ENCODE results near the gene CHCT1.

CHCT1 gene

DNA sequence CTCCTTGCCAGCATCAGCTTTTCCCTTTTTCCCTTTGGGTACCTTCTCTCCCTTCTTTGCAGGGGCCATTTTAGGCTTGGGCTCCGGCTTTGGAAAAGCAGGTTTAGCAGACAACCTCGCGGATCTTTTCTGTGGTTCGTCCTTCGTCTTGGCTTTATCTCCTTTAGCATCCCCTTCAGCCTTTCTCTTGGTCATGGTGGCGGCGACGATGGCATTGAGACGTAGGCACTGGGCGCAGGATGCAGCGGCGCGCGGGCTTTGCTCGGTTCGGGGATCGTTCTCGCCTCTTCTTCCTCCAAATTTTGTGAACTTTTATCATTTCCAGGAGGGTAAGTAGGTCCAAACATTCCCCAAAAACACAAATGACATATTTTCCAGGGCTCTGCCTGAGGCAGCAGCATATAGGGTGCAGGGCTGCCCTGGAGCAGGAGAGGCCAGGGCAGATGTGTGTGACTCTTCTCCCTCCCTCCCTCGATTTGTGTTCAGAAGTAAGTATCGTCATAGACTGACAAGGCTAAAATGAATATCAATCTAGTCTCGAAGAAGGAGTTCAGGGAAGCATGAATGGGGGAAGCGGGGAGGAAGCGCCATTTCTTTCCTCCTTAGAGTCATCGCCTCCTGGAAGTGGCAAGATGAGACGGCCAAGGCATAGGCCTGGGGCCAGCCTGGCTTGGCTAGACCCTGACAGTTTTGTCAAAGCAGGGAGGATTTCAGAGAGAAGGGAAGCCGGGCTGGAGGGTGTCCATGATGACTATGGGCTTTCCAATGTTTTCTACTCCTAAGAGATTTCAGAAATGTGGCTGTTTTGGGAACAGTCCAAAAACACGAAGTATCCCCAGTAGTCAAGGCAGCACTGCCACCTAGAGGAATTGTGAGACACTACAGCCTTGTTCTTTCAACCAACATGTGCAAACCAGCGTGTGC, 13.2 kb downstream of the CHCT1 start:
- DNase-seq (ENCODE audit: extremely low spot score, insufficient read length, low read depth) (peak; percentile 46), FAIRE-seq (peak; percentile 81)

DNA sequence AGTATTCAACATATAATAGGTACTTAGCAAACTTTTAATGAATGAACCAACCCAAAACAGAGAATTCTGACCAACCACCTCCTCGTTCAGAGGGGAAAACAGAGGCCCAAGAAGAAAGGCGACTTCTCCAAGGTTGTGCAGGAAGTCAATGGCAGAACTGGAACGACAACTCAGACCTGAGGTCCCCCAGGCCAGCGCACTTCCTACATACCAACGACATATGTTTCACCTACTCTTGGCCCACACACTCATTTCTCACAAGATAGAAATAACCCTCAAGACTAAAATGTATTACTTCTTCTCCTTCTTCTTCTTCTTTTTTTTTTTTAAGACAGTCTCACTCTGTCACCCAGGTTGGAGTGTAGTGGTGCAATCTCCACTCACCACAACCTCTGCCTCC, 14.4 kb downstream of the CHCT1 start:
- no peak for DNase-seq (ENCODE audit: extremely low spot score, insufficient read length, low read depth)
- no peak for FAIRE-seq

DNA sequence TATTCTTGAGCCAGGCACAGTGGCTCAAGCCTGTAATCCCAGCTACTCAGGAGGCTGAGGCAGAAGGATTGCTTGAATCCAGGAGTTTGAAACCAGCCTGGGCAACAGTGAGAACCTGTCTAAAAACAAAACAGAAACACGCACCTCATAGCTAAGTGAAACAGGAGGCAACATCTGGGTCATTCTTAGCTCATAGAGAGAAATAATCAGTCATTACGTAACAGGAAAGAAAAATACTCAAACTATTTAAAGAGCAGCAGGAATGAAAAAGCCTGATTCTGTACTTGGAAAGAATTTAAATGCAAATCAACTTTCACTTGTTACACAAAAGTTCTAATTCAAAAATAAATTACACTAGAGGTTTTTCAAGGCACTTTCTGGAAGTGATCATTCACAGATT, 17.2 kb downstream of the CHCT1 start:
- FAIRE-seq (peak; percentile 47), DNase-seq (ENCODE audit: extremely low spot score, insufficient read length, low read depth) (no peak)

DNA sequence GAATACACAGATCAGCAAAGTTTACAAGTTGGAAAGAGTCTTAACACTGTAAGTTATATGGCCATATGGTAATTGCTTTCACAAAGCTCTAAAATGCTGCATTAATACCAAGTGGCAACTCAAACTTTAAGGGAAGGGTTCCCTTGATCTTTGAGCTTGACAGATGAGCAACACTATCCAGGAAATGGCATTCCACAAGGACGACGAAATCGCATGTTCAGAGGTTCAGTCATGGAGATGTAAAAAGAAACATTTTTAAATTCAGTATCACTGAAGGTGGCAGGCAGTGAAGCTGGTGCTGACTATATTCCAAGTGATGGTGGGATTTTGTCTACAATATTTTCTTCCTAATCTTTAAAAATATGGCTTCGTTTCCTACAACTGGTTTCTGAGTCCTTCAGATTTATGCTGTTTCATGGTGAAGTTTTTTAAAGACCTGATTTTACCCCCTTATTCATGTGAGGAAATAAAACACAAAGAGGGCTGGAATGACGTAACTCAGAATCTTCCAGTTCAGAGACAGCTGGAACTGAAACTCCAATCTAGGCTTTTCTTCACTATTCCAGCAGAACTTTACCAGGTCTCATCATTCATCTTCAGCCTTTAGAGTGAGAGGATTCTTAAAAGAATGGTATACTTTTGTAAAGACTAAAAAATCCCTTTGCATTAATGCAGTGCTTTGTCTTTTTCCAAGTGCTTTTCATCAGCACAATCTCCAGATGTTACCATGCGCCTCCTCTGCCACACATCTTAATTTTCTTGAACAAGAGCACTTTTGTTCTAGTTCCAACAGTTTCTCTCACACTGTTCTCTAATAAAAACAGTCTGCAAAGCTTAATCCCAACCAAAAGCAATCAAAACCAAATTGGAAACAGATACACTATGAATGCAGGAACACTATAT, 20.2 kb downstream of the CHCT1 start:
- no peak for DNase-seq (ENCODE audit: extremely low spot score, insufficient read length, low read depth)
- peak; percentile 29 for FAIRE-seq

DNA sequence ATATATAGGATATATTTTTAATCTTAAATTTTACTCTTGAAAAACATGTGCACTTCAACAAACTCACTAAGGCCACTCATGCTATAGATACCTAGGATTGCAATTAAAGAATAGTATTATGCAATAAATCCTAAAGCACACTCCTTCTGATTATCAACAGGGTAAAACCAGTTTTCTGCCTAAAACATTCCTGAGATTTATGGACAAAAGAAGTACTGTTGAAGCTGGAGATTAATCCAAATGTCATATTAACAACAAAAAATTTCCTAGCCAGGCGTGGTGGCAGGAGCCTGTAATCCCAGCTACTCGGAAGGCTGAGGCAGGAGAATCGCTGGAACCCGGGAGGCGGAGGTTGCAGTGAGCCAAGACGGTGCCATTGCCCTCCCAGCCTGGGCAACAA, 21.4 kb downstream of the CHCT1 start:
- FAIRE-seq (no peak), DNase-seq (ENCODE audit: extremely low spot score, insufficient read length, low read depth) (no peak)

DNA sequence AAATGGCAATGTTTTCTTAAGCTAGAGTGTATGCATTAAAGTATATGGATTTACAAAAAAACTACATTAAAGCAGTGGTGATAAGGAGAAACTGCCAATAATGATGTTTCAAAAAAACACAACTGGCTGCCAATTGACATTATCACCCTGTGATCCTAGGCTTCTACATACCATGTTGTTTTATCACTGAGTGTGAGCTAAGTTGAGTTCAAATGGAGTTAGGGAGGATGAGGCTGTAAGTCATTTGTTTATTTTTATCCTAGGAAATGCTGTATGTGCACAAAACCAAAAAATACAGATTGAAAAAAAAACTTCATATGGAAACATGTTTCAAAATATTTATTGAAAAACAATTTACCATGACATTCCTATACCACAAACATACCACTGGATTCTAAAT, 22.9 kb downstream of the CHCT1 start:
- DNase-seq (ENCODE audit: extremely low spot score, insufficient read length, low read depth) (no peak), FAIRE-seq (no peak)

DNA sequence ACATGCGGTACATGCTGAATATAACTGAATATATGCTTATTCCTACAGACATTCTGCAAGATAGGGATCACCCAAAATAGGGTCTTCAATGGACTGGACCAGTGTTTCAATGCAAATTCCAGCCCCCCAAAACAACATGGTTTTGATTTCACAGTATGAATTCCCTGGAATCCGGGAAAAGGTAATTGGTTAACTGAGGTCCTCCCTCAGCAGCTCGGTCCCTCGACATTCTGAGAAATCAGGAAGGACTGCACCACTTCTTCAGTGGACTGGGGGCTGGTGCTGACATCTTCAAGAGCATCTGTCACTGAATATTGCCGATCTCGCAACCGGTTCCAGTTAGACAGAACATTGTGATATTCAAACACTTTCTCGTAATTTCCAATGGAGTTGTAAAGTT, 25.1 kb downstream of the CHCT1 start:
- DNase-seq (ENCODE audit: extremely low spot score, insufficient read length, low read depth) (no peak), FAIRE-seq (no peak)

DNA sequence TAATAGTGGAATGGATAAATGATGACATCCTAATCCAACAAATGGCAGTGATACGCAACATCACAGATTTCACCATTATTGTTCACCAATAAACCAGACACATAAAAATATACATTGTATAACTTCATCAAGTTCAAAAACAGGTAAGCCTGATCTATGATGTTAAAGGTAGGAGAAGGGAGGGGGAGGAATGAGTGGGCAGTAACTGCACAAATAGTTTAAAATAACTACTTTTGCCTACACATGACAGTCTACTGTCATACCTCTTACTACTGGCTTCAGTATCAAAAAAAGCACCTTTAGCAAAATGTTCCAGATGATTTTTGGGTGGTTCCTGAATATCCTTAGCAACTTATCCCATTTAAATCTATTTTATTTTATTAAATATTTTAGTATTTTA, 28.8 kb downstream of the CHCT1 start:
- FAIRE-seq (no peak), DNase-seq (ENCODE audit: extremely low spot score, insufficient read length, low read depth) (no peak)

DNA sequence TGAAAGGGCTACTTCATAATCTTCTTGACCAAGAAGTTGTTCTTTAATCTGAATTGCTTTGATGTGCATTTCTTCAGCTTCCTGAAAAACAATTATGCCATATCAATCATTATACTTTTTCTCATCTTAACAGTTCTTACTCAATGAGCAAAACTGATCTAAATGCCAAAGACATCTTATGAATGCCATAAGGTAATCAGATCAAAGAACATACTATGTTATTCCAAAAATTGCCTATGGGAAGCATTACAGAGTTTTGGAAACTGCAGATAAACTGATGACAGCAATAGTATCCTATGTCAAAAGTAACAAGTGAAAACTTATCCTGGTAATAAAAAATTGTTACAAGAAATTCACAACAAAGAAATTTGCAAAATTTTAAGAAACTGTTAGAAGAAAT, 29.7 kb downstream of the CHCT1 start:
- DNase-seq (ENCODE audit: extremely low spot score, insufficient read length, low read depth) (no peak), FAIRE-seq (no peak)

DNA sequence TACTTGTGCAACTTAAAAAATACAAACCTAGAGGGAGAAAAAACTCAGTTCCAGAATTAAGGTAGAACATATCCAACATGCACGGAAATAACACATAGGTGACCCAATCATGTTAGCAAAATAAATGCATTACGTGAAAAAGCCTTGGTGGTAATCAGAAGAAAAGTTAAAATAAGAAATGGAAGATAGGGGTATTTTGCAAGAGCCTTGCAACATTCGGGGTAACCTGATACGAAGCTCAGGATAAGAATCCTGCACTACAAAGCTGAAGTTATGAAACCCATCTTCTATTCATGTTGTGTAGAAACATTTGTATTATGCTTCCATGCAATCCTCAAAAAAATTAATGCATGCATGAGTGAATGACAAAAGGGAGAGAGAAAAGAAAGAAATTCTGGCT, 33.1 kb downstream of the CHCT1 start:
- FAIRE-seq, result no peak
- DNase-seq (ENCODE audit: extremely low spot score, insufficient read length, low read depth), result no peak

DNA sequence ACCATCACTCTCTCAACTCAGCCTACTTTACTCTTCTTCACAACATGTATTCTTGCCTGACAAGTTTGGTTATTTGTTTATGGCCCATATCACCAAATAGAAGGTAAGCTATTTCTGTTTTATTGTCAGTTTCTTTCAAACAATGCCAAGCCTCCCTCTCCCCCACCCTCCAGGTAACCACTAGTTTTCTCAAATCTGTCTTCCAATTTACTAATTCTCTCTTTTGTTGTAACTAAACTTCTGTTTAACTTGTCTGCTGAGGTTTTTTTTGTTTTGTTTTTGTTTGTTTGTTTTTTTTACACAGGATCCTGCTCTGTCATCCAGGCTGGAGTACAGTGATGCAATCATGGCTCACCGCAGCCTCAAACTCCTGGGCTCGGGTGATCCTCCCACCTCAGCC, 34.9 kb downstream of the CHCT1 start:
- no peak for FAIRE-seq

DNA sequence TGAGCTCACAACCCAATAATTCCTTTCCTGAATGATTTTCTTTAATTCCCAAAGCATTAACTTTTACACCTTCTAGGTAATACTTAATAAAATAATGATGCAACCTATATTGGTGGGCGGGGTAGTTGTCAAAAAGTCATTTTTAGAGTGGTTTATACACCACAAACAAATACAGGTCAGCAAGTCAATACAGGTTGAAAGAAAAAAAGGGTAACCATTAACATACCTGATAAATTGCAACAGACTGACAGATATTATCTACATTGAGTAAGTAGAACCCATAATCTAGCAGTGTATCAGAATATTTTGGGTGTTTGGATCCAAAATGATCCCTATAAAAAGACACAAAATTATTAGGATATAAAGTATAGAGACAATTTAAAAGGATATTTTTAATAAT, 39.3 kb downstream of the CHCT1 start:
- DNase-seq (ENCODE audit: extremely low spot score, insufficient read length, low read depth) (no peak), FAIRE-seq (no peak)

More for the DNA sequence above, 34.9 kb downstream of the CHCT1 start:
- DNase-seq (ENCODE audit: extremely low spot score, insufficient read length, low read depth), result no peak

DNA sequence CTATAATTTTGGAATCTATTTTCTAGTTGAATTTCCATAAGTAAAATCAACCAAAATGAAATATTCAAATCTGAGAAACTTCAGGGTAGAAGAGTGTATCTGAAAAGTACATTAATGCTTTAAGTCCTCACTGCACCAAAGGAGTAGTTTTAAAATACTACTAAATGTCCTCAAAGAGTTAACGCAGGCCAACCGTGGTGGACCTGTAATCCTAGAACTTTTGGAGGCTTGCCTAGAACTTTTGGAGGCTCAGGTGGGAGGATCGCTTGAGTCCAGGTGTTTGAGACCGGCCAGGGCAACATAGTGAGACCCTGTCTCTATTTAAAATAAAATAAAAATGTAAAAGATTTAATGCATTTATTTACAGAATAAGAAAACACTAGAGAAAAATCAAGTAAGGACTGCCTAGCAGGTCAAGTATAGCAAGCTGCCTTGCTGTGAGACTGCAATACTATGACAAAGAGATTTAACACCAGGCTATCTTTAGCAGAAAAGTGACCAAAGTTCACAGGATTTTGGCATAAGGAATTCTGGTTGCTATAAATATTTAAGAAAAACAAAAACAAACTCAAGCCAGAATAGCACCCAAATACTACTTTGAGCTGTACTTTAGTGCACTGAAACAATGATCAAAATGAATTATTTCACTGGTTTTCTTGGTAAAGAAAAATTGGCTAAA, 41.0 kb downstream of the CHCT1 start:
- DNase-seq (ENCODE audit: extremely low spot score, insufficient read length, low read depth) (no peak), FAIRE-seq (no peak)

DNA sequence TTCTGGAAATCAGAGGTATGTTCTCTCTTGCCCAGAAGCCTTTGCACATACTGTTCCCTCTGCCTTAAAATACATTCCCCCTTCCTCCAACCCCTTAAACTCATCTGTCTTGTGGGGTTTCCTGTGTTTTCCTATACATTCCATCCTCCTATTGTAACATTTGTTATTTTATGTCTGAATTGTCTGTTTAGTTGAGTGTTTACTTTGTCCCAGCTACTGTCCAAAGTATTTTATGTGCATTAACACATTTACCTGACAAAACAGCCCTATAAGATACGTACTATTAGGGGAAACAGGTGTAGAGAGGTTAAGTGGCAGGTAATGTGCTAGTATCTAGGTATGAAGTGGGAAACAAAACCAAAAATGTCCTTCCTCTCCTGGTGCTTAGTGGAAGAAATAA, 42.1 kb downstream of the CHCT1 start:
- no peak for FAIRE-seq

DNA sequence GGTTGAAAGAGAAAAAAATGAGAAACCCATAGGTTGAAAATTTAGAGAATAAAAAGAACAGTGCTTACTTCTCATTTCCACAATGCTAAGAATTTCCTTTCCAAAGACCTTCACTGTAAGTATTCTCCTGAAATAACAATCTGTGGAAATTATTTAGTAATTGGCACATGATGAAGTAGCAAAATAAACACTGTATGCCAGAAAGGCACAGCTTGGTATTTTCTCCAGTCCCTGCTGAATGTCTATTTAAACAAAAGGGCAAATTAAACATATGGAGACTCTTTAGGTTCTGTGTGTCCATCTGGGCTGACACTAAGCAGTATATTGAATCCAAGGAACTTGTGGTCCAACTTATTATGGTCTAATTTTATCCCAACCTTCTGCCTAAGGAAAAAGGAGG, 46.1 kb downstream of the CHCT1 start:
- DNase-seq (ENCODE audit: extremely low spot score, insufficient read length, low read depth) (no peak), FAIRE-seq (no peak)

More for the DNA sequence above, 42.1 kb downstream of the CHCT1 start:
- no peak for DNase-seq (ENCODE audit: extremely low spot score, insufficient read length, low read depth)

DNA sequence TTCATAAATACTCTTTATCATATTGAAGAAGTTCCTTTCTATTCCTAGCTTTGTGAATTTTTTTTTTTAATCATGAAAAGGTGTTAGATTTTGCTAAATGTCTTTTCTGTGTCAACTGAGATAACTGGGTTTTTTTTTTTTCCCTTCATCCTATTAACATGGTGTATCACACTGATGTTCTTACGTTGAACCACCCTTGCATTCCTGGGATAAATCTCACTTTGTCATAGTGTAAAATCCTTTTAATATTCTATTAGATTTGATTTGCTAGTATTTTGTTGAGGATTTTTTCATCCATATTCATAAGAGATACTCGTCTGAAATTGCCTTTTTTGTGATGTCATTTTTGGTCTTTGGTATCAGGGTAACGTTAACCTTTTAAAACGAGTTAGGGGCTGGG, 49.2 kb downstream of the CHCT1 start:
- FAIRE-seq (no peak), DNase-seq (ENCODE audit: extremely low spot score, insufficient read length, low read depth) (no peak)

DNA sequence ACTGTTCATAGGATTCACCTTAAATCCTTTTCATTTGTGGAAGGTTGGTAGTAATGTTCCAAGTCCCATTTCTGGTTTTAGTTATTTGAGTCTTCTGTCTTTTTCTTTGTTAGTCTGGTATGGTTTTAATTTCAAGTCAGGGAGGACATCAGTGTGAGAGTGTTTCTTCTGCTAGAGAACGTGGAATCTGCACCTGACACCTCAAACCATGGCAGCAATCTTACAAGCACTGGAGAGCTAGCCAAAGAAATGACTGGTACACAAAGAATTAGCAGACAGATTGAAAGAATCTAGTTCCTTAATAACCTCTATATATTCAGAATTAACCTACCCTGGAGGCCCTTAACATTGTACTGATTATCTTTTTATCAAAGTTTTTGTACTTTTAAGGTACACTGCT, 50.2 kb downstream of the CHCT1 start:
- DNase-seq (ENCODE audit: extremely low spot score, insufficient read length, low read depth) (no peak), FAIRE-seq (no peak)

DNA sequence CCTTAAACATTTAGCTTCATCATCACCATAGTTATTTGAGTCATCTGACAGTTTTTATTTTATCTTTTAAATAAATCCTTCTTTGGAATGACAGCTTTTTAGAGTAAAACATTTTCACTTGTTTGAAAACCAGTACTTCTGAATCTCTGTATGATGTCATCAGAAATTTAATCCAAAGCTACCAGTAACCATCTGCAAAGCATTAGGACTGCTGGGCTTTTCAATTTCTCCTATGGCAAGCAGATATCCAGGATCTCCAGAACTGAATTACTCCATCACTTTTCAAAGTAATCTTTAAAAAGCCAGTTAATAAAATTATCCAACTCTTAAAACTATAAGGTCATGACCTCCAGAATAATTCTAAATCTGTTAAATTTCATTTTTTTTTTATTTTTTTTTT, 51.5 kb downstream of the CHCT1 start:
- DNase-seq (ENCODE audit: extremely low spot score, insufficient read length, low read depth), result no peak
- FAIRE-seq, result no peak
